ENCODE measurements around the gene SDC1. TPM values are rescaled to one million over a fixed set of nuclear protein-coding genes. Genes with fewer than 3 reads are reported as not detected.

Gene SDC1
- total and polyA plus RNA-seq, 2 of the 8 experiments (the other 6 are each of a cell fraction or from before 2014, with no cell fraction given), result 45.3 to 73.3 TPM

GRCh38 chr2:20203072-20203471, 21.9 kb downstream of the SDC1 start (continued):
- TF ChIP-seq CHD7 (IDR thresholded peaks at IDR 0.05; ENCODE audit: insufficient replicate concordance, low read length), result no peak
- TF ChIP-seq BRCA1 (IDR thresholded peaks at IDR 0.05; ENCODE audit: low read depth, low read length), result no peak
- no peak for TF ChIP-seq CBX5 (IDR thresholded peaks at IDR 0.05; ENCODE audit: low read depth, low read length)
- no peak for TF ChIP-seq ASH2L (IDR thresholded peaks at IDR 0.05; ENCODE audit: low read length)
- no peak for TF ChIP-seq GTF2F1 (IDR thresholded peaks at IDR 0.05; ENCODE audit: borderline replicate concordance, low read depth, low read length)
- no peak for TF ChIP-seq KDM4A (IDR thresholded peaks at IDR 0.05; ENCODE audit: low read depth, low read length, severe bottlenecking)
- TF ChIP-seq EP300 (IDR thresholded peaks at IDR 0.05; ENCODE audit: borderline replicate concordance in 1 of 2, low read depth in 2 of 2, low read length in 2 of 2), result no peak
- TF ChIP-seq ATF3 (IDR thresholded peaks at IDR 0.05; ENCODE audit: insufficient read depth, low read depth, low read length), result no peak
